ENCODE results near the gene BCL2L1.
A peak's percentile ranks its signal among the peaks of the same experiment; 100 is the strongest.

Gene BCL2L1

DNA sequence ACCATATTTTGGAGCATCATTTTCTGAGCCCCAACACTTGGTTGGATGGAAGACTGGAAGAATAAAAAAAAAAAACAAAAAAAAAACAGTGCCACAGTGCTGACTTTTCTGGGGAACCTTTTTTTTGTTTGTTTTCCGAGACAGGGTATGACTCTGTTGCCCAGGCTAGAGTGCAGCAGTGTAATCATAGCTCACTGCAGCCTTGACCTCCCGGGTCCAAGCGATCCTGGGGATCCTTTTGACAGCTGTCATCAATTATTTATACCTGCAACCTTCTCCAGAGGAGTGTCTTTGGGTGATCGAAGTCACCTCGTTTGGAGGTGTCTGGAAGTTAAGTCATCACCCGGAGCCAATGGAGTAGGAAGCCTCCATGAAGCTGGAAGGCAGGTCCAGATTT is 8.7 kb upstream of the BCL2L1 start:
- no peak for DNase-seq

DNA sequence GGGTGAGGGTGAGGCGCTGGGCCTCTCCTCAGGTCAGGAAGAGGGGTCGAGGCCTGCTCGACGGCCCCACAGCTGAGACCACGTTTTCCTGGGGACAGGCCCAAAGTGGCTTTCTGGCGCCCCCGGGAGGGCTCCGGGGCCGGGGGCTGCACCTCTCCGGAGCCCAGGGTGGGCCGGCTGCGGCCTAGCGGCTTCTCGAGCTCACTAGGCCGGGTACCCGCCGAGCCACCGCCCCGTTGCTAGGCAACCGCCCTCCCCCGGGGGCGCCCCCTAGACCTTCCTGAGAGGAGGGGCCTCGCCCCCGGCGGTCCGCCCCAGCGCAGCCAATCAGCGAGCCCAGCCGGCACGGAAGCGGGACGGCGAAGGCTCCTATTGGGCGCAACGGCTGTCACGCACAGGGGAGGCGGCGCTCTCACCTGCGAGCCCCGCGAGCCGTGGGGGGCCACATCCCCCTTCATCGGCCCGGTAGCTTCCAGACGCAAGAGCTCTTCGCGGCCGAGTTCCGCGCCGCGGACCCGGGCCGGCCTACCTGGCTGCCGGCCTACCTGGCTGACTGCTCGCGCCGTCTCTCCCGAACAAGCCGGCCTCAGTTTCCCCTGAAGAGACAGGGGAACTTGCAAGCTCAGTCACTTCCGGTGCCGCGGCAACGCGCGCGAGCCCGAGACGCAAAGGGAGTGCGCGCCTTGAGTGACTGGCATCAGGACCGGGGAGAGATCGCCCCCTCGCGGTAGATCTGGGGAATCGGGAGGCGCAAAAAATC is 831 bp upstream of the BCL2L1 start:
- peak; percentile 91 to 100 (median 98) for DNase-seq

DNA sequence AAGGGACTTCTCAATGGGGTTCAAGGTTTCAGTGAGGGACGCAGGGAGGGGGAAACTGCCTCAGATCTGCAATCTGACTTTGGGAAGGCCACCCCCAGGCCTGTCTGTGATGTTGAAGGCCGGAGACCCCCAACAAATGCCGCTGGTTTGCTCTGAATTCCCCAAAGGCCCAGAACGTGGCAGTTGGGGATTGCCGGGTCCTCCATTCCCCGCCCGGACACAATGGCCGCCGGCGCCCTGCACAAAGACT is 326 bp upstream of the BCL2L1 start:
- peak in 2 of 58 donors; percentile 71 to 72 for DNase-seq

DNA sequence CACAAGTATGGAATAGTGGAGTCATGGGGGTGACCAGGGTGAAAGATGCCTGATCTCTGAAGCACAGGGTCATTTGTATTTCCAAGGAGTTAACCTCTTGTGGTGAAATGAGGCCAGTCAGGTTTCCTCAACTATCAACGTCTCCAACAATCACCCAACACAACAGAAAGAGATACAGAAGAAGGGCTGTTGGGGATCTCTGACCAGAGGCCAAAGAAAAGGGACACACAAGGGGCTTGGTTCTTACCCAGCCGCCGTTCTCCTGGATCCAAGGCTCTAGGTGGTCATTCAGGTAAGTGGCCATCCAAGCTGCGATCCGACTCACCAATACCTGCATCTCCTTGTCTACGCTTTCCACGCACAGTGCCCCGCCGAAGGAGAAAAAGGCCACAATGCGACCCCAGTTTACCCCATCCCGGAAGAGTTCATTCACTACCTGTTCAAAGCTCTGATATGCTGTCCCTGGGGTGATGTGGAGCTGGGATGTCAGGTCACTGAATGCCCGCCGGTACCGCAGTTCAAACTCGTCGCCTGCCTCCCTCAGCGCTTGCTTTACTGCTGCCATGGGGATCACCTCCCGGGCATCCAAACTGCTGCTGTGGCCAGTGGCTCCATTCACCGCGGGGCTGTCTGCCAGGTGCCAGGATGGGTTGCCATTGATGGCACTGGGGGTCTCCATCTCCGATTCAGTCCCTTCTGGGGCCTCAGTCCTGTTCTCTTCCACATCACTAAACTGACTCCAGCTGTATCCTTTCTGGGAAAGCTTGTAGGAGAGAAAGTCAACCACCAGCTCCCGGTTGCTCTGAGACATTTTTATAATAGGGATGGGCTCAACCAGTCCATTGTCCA is 1.0 kb downstream of the BCL2L1 start:
- DNase-seq: peak in 21 of 58 donors; percentile 10 to 42 (median 27)

DNA sequence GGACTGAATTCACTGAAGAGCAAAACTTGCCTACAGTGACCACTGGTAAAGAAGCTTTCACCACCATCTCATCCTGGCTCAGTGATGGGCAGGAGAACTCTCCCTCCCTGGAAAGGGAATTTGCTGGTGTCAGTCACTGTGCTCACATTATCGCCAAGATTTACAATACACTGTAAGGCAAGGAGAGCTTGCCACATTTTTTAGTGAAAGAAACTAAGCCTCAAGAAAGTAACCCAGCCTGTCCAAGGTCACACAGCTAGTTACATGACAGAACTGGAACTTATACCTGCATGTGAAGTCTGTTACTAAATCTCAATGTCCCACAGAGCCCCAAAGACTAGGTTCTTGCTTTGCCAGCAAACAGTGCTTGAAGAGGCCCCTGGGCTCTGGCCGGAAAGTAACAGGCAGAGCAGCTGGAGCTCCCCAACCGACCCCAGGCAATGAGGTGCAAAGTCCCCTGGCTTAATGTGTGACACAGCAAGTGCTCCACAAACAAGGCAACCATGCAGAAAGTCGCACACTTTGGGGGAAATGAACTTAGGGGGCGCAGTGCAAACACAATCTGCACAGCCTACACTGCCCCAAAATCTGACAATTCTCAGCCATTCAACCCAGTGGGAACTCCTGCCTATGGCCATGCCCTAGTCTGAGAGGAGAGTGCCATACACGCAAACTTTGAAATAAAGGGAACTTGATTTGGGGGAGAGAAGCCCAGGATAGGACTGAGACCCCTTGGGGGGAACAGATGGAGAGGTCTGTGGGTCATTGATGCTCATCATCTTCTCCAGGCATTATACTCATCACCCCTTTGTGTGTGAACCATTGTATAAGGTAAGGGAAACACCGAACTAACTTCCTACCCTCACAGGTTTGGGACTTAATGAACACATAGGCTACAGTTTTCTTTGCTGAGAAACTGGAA is 1.9 kb downstream of the BCL2L1 start:
- peak in 9 of 58 donors; percentile 11 to 55 (median 27) for DNase-seq

DNA sequence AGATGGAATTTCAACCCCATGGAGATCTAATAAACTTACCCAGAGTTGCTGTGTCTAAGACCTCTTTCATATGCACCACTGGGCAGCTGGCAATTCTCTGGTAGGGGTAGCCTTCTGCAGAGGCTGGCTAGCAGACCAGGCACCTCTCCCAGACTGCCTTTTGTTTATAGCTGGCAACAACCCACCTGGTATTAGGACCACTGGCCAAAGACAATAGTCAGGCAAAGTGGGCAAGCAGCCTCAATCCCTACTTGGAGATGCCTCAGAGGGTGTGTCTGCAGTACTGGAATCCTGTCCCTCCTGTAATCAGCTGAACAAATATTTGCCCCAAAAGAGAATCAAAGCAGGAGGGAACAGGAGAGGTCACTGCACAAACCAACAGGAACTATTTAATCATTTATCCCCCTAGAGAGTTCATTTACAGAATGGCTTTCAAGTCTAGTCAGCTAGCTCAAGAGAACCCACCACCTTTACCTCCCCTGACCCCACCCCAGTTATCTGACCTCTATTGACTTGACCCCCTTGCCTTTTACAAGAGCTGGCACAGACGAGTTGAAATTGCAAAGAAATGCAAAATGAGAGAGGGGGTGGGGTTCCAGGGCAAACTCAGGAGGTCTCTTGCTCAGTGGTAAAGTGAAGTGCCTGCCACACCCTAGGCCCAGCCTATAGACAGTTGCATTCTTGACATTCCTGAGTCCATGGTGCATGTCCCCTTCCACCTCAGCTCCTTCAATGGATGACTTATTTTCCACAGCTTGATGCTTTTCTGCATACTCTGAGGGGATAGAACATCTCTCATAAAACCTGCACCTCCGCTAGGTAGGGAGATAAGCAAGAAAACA is 2.8 kb downstream of the BCL2L1 start:
- peak in 36 of 58 donors; percentile 12 to 69 (median 39) for DNase-seq

DNA sequence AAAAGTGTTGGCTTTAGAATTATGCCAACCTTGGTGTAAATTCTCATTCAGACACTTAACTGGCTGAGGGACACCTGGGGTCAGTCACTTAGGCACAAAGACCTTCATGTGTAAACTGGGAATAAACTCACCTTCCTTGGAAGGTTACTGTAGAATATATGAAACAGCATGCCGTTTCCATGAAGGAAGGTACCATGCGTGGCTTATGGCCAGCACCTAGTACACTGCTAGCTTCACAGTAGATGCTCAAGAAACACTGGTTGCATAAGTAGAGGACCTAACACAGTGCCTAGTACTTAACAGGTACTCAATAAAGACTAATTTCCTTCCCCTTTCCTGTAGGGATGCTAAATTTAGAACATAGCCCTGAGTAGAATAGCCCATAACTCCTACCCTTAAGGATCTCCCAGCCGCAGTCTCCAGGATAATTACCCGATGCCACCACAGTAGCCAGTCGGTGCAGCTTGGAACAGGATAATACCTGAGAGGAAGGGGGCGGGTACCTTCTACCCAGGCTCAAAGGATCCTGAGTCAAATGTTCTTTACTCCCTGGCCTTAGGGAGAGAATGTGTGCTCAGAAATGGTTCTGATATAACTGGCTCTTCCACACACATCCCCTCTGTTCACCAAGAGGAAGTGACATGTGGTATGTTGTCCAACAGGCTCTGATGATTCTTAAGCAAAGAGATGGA is 3.6 kb downstream of the BCL2L1 start:
- DNase-seq: no peak

DNA sequence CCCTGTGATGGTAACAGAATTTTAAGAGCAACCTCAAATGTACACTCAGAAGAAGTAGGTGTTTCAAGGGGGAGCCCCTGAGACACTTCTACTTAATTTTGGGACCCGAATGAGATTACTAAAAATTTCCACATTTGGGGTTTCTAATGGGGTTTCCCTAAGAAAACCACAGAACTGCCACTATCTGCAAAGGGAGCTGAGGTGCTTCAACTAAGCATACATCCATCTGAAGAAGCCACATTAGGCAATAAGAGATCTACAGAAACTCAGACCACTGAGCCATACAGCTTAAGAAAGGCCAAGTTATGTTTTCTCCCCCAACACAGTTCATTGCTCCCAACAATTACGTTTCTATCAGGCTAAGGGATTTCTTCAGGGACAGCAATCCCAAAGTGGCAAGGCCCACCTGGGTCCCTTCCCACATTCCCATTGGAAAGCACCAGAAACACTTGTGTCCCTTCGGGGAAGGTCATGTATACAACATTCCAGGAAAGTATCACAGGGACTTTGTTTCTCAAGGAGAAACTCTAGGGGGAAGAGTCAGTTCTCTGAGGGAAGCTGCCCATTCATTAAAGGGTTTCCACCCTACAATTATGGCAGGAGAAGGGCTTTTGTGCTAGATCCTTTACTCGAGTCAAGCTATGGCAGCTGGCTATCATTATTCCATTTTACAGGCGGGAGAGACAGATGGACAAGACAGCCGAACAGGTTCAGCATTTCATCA is 5.0 kb downstream of the BCL2L1 start:
- no peak for DNase-seq

DNA sequence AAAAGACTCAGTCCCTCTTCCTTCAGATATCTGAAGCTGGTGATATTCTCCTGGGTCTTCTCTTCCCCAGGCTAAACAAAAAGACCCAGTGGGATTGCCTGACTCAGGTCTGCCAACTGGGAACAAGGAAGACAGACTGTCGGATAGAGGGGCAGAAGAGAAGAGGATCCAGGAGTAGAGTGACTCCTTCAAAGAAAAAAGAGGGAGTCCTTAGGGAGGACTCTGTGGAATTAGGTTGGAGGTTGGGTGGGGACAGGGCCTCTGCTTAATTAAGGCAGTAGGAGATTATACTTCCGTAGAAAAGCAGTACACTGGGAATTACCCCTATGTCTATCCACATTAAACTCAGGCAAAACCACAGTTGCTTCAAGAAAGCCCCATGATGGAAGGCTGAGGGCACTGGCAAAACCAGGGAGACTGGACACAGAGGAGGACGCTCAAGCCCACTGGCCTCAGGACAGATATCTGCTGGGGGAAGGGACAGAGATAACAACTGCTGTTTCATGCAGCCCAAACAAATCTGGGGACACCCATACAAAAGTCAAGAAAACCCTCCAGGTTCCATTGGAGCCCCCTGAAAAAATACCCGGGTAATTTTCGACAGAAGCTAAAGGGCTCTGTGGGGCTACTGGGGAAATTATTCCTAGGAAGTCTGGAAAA is 5.7 kb downstream of the BCL2L1 start:
- no peak for DNase-seq

DNA sequence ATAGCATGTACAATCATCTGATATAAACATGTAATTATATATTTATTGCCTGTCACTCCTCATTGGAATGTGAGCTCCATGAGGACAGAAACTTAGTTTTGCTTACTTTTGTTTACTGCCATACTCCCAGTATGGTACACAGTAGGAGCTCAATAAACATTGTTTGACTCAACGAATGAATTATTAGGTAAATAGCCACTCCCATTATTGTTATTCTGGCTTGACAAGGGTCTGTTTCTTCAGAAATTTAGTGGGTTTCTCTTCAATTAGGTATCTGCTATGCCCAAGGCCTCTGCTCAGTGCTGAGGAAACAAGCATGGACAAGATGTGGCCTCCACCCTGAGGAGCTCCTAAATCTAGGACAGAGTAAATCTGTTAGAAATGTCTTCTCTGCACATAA is 6.3 kb downstream of the BCL2L1 start:
- no peak for DNase-seq

DNA sequence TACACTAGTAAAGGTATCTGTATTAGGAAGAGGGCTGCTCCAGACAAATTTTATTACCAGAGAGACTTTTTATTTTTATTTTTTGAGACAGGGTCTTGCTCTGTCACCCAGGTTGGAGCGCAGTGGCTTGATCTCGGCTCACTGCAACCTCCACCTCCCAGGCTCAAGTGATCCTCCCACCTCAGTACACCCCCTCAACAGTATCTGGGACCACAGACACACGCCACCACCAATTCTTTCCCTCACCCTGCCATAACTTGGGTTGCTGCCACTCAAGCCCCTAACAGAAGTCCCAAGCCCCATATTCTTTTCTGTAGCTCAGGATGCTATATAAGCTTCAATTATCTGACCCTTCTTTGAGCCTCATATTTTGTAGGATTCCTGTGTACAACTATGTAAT is 6.9 kb downstream of the BCL2L1 start:
- no peak for DNase-seq

DNA sequence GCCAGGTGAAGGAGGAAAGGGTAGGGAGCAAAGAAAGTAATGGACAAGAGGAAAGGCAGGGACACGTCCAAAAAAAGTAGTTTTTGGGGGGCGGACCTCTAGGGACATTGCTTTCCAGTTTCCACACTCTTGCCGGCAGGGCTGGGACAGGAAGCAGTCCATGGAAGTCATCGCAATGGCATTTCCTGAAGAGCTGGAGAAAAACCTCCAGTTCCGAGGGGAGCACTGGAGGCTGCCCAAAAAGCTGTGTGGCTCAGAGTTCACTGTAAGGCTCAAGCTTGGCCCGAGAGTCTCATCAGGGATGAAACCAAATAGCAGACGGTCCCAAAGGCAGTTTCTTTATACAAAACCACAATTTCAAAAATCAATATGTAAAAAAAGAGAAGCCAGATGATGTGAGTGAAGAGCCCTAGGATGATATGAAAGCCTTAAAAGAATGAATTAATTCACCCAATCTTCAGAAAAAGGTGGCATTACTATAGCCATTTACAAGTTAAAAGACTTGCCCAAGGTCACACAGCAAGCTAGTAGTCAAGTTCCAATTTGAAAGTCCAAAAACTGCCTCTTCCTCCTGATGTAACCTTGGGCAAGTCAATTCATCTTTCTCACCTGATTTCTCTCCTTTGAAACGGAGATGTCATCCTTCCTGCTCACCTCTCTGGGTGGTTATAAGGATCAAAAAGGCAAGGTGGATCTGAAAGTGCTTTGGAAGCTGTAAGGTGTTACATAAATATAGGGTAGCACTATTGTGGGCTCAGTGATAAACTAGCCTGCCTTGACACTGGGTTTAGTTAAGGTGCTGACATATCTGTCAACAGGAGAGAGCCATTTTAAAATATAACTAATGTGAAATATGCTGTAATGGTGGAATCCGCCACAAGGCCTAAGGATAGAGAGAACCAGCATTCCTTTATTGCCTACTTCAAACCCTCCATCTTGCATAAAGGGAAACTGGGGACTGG is 9.1 kb downstream of the BCL2L1 start:
- DNase-seq: peak in 2 of 58 donors; percentile 21 to 26

DNA sequence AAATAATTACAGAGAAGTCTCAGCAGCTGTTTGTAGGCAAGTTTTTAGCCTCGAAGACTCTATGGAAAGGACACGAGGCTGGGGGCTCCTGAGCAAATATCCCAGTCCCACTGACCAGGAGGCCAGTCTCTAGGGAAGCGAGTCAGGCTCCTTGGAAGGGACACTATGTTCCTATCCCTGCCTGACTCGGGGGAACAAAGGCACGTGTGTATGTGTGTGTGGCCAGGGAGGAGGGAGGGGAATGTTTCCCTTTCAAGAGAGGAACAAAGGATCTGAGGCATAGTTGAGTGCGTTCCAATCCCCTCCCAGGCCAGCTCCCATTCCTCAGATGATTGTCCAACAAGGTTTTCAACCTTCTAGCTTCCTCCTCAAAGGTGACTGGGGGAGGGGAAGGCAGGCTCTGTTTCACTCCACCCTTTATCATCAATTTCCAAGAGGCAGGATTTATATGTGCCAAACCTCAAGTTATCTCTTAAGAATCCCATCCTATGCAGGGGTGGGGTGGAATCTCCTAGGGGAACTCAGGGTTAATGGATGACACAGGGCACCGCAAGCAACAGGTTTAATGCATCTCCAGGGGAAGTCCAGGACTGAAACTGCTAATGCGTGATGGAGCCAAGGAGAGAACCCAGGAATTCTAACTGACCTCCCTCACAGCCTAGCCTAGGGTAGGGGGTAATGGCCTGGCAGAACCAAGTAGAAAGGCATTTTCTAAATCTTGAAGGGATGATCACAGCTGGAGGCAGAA is 9.9 kb downstream of the BCL2L1 start:
- peak in 53 of 58 donors; percentile 10 to 92 (median 70) for DNase-seq

DNA sequence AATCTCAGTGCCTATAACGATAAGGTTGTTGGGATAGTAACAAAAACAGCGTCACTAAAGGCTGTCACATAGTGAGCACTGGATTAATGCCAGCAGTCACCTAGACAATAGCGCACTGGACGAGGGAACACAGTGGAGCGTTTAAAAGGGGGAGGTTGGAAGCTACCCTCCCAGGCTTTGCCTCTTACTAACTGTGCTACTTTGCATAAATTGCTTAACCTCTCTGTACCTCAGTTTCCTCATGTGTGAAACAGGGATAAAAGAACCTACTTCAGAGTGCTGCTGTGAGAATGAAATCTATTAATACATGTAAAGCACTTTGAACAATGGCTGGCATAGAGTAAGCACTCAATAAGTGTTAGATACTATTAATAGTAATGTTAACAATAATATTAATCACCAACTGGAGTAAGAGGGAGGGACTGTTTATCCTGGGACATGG is 10.5 kb downstream of the BCL2L1 start:
- peak in 8 of 58 donors; percentile 7 to 44 (median 25) for DNase-seq

DNA sequence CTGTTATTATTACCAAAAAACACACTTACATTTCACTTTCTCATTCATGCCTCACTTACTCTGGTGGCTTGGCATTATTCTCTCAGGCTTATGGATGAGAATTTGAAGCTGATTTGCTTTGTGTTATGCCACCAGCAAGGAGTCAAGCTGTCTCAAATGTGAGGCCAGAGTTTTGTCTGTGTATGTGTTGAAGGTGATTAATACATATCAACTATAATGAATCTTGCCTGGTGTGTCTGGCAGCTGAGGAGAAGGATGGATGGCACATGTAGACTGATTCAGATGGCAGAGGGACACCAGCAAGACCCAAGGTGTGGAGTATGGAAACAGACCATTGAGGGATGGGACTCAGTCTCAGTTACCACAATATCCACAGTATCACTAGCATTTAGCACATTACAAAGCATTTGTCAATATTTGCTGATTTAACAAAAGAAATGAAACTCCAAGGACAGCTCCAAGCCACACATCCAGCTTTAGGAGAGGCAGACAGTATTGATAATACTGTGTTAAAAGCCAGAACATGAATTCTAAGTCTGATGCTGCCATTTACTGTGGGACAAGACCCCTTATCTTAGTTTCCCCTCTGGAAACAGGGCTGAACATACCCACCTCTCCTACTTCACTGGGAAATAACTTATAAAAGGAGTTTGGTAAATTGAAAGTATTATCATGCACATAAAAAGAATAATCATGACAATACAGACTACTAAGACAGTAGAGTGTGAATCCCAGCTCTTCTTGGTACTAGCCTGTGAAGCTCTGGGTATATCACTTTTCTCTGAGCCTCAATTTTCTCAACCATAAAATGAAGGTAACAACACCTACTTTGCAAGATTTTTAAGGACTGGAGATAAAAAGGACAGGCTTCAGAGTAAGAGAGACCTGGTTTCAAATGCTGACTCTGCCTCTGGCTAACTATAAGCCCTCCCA is 11.2 kb downstream of the BCL2L1 start:
- DNase-seq: peak in 1 of 58 donors; percentile 13

All from anterior cingulate cortex (tissue), 58 donors.